HG03442 (cell line): Measurements from ENCODE around the gene FRMD4B.

ENCODE experiments used
- ATAC-seq: cut with Tn5 transposase; IDR thresholded peaks from one replicate; pipeline ENCODE4 v1.9.1; 2021; ENCODE audit warnings: mild to moderate bottlenecking, moderate library complexity; ENCODE audit not compliant: unreplicated experiment

FRMD4B gene

DNA sequence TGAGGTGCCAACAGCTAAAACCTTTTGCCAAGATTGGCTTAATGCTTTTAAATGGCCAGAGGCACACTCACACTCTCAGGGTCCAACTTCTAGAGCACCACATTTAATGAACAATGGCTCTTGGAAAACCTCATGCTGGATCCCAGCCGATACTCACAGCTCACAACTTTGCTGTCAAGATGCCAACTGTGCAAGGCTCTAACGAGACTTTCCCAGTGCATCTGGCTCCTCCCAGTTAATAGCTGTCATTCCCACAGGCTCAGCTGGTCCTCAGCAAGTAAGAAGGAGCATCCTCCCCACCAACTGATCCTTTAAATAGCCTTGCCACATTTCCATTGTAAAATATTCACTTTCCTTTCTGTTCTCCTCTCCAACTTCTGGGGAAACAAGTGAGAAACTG is 20.3 kb upstream of the FRMD4B start:
- ATAC-seq = no peak

DNA sequence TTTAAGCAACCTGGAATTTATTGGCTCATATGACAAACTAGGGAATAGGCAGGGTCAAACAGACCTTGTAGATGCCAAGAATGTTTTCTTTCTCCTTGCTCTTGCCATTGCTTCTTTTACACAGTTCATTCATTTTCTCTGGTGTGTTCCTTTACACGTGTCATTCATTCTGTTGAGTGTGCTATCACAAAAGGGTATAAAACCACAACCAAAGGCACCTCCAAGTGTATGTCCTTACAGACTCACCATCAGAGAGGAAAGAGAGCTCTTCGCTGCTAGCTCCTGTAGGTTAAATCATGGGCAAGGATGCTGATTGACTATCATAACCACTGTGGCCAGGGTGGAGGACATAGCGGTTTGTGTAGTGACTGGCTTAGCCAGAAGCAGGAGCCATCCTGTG is 19.2 kb upstream of the FRMD4B start:
- ATAC-seq = no peak

DNA sequence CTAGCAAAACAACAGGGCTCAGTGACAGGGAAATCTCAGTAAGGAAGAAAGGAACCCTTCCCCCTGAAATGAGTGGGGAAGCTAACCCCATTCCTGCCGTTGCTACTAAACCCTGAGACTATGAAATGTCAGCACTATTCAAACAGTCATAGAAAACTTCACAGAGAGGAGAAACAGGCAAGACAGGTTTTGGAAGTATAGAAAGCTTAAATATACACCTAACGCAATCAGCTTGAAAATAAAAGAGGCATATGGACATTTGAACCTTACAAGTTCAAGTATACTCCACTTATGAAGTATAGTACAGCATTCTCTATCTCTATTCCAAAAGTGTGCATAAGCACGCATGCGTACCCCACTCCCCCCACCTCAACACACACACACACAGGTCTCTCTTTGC is 17.6 kb upstream of the FRMD4B start:
- no peak for ATAC-seq

DNA sequence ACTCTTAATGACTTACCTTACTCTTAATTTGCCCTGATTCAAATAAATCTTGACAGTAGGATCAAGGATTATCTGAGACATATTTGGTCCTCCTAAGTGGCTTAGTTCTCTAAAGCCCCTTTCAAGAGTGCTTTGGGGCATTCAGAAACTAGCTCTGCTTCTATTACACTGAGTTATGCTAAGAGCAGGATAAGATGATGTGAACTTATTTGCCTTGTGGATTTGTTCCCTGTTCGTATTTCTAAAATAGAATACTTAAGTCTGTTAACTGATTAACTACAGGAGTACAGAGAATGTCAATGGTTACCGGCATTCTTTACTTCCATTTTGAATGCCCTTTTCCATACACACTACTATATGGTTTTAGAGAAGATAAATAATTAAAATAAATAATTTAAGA is 14.8 kb upstream of the FRMD4B start:
- ATAC-seq = no peak

- no peak for ATAC-seq
Observed at GRCh38 chr3:69392850-69393249, 7.0 kb upstream of the FRMD4B start.

DNA sequence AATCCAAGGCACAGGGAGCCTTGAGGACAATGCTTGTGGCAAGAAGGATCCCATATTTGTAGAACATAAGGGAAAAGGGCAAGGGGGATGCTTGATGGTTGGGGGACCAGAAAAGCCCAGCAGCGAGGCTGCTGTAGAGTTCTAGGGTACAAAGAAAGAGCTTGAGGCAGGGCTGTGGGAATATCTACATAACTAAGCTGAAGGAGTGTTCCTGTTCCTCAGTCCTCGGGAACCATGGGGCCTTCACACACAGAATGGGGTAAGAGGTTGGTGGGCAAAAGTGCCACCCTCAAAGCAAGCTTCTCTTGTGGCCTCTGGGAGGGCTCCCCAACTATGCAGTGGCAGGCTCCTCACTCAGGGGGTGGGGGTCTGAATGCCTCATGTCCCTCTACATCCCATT is 6.5 kb upstream of the FRMD4B start:
- ATAC-seq = no peak

DNA sequence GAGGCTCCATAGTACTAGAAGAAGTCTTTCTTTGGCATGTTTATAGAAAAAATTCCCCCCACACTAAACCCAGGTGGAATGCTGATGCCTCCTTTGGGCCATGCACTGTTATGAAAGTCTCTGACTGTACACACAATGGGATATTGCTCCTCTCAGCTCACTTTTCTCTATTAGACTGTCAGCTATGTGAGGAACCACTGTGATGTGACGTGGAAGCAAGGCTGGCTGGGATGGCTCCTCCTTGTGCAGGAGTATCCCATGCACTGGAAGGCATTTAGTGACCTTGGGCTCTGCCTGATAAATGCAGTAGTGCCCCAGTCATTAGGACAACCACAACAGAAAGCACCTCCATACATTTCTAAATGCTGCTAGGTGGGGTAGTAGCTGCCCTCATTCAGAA is 5.7 kb upstream of the FRMD4B start:
- ATAC-seq = no peak

- no peak for ATAC-seq
Observed at GRCh38 chr3:69390771-69391170, 4.9 kb upstream of the FRMD4B start.

- ATAC-seq = no peak
Observed at GRCh38 chr3:69389520-69390248, 3.8 kb upstream of the FRMD4B start.

GRCh38 chr3:69388241-69388640 is 2.4 kb upstream of the FRMD4B start:
- no peak for ATAC-seq

DNA sequence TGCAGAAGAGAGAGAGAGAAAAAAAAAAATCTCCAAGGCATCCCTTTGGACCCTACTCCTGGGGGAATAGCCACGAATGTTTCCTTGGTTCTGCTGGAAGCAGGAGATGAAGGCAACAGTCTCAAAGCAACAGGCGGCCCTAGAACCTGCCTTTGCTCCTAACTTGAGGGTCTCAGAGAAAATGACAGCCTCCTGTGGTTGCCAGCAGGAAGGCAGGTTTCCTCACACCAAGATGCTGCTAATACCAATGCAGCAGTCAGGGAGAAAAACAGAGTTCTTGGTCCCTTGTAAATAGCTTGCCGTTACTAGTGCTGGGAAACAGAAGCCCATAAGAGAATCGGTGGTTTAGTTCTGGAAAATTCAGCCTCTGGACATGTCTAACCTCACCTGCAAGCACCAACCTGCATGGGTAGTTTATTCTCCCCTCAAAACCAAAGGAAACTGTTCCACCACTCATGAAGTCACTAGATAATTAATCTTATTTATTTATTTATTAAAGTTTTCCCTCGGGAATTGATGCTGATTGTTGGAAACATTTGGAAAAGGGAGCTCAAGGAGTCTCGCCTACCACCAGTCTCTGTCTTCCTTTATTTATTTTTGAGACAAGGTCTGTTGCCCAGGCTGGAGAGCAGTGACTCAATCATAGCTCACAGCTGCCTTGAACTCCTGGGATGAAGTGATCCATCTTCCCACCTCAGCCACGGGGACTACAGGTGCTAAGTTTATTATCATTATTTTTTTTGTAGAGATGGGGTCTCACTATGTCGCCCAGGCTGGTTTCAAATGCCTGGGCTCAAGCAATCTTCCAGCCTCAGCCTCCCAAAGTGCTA is 883 bp upstream of the FRMD4B start:
- no peak for ATAC-seq

- ATAC-seq = no peak
Observed at GRCh38 chr3:69385123-69385722, 665 bp downstream of the FRMD4B start.

GRCh38 chr3:69384326-69384725 is 1.6 kb downstream of the FRMD4B start:
- ATAC-seq = no peak

DNA sequence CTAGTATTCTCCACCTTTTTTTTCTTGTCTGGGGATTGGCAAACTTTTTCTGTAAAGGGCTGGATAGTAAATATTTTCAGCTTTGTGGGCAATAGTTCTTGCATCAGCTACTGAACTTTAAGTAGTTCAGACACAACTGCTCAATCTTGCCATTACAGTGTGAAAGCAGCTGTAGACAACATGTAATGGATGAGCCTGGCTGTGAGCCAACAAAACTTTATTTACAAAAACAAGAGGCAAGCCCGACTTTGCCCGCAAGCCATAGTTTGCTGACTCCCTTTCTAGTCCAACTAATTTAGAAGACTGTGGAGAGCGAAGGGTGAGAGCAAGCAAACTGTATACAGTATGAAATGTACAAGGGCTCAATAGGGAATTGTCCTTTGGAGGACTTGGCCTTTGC is 6.2 kb downstream of the FRMD4B start:
- no peak for ATAC-seq

GRCh38 chr3:69378112-69378802 is 7.6 kb downstream of the FRMD4B start:
- ATAC-seq = no peak

- ATAC-seq = no peak
Observed at GRCh38 chr3:69377262-69377661, 8.6 kb downstream of the FRMD4B start.

GRCh38 chr3:69376731-69377130 is 9.2 kb downstream of the FRMD4B start:
- ATAC-seq = no peak

GRCh38 chr3:69371816-69372215 is 14.1 kb downstream of the FRMD4B start:
- ATAC-seq = no peak

GRCh38 chr3:69370901-69371301 is 15.0 kb downstream of the FRMD4B start:
- no peak for ATAC-seq

- no peak for ATAC-seq
Observed at GRCh38 chr3:69370156-69370883, 15.6 kb downstream of the FRMD4B start.
